GM19239 (cell line): ENCODE results near the gene RXRA.

Experiments used
- DNase-seq: peaks from one replicate; pipeline ENCODE4 v3.0.0; 2011; ENCODE audit warnings: low spot score; ENCODE audit not compliant: insufficient read length
- FAIRE-seq: peaks from 2 replicates; lab custom pipeline; 2011; peaks lifted over from hg19 to GRCh38; lab: Jason Lieb, UNC

The RXRA gene

DNA sequence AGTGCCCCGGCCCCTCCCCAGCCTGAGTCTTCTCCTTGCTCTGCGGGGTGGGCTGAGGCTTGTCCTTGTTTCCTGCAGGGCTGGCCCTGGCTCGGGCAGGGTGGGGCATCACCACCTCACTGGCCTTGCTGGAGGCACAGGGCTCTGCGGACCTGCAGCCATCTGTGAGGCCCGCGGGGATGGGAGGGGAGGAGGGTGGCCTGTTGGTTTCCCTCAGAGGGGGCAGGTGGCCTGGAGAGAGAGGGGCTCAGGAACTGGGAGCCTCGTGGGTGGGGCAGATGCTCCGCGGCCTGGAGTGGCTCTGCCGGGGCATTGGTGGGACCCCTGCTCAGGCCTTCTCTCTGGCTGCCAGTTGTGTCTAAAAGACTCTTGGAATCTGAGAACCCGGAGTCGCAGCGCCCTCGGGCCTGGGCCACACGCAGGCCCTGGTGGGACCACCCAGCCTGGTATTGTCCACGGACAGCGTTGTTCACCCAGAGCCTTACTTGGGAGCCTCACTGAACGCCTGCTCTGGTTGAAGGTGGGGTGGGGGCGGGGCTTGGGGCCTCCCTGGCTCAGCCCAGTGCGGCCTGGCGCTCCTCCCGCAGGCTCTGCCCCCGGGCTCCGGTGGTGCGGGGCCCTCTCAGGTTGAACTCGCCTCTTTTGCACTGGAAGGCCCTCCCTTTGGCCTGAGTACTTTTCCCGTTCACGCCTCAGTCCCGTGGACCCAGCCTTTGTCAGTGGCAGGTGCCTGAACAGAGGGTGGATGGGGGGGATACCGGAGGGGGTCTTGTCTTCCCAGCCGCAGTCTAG, 111.3 kb downstream of the RXRA start:
- no peak for FAIRE-seq
- no peak for DNase-seq

DNA sequence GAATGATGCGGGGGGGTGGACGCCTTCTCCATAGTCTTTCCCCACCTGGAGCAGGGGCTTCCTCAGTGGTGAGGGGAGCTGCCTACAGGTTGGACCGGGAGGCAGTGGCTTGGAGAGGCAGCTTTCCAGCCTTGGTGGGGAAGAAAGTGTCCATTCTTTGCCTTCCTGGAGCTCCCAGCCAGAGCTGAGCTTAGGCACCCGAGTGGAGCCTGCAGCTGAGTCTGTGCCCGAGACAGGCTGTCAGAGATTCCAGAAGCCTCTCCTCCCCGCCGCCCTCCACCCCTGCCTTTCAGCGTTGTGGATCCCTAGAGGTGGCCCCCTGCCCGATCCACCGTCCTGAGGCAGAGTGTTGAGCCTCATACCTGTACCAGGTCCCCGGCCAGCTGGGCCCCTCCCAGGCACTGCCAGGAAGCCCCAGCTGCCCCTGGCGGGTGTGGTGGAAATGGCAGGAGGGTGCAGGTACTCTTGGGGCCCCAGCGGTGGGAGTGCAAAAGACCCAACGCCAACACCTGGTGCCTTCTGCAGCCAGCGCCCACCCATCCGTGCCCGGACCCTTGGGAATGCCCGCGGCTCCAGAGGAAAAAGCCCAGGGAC, 112.0 kb downstream of the RXRA start:
- no peak for FAIRE-seq
- DNase-seq, result no peak

GRCh38 chr9:134439368-134439784, 113.1 kb downstream of the RXRA start:
- FAIRE-seq, result no peak
- no peak for DNase-seq

DNA sequence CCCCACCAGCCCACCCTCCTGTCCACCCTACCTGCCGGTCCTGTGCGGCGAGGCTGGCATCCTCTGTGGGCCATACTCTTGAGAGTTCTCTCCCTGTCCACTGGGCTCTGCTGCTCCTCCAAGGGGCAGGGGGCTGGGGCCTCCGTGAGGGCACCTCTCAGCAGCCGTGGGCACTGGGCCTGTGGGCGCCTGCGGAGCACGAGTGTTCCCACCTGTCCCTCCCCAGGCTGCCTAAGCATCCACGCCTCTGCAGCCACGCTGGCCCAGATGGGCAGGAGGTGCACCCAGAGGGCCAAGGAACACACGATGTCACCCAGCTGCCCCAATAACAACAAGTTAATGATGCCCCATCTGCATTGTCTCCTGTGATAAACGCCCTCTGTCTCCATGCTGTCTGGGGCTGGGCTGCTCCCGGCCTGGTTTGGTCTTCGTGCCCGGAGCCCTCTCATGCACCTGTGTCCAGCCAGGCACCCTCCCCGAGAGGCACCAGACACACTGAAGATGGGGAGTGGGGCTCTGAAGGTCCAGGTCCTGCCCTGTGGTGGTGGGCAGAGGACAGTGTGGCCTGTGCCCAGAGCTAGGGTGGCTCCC, 114.5 kb downstream of the RXRA start:
- DNase-seq, result no peak
- no peak for FAIRE-seq

- FAIRE-seq (no peak), DNase-seq (no peak)
Observed at GRCh38 chr9:134441227-134442084, 115.2 kb downstream of the RXRA start.

DNA sequence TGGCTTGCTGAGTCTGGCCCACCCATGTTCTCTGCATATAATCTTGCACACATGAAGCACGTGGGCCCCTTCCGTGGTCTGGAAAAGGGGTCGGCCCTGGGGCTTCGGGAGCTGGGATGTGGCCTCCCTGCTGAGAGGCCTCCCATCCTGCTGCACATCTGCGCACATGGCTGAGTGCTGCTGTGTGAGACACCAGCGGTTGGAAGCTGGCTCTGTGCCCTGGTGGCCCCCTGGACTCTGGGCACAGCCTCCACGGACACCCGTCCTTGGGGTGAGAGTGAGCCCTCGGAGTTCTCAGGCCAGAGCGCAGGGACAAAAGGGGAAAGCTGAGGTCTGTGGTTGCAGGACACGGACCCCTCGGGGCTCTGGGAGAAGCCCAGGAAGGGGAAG, 115.8 kb downstream of the RXRA start:
- FAIRE-seq, result no peak
- DNase-seq, result no peak

GRCh38 chr9:134442486-134443173, 116.4 kb downstream of the RXRA start:
- no peak for FAIRE-seq

DNA sequence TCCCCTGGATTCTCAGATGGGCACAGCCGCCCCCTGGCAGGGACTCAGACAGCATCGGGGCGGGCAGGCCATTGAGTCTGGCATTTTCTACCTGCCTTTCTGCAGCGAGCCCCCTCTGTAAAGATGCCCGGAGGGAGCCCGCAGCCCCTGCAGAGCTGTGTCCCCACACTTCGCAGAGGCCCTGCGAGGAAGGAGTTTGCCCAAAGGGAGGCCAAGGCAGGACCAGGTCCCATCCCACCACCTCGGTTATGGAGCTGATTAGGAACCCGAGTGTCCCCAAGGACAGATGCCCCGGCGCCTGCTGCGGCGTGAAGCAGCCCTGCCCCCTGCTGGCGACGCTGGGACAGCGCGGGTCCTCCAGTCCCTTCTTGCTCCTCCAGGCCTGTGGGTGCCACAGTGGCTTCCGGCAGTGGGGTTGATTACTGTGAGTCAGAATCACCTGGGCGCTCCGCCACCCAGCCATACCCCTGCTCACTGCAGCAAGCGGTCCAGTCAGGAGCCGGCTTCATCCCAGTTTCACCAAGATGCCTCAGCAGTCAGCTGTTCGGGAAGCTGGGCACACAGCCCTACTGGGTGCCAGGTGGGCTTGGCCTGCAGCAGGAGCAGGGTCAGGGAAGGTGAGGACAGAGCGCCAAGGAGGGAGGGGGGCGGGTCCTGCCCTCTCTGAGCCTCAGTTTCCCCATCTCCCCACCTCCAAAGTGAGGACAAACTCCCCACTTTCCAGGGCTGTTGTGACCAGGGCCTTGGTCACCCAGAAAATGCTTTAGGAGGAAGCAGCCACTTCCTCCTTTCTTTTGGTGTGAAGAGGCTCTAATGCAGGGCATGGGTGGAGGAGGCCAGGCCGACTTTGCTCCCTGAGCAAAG, 117.2 kb downstream of the RXRA start:
- peak; percentile 92 for FAIRE-seq

More at GRCh38 chr9:134442486-134443173, 116.4 kb downstream of the RXRA start:
- no peak for DNase-seq

DNA sequence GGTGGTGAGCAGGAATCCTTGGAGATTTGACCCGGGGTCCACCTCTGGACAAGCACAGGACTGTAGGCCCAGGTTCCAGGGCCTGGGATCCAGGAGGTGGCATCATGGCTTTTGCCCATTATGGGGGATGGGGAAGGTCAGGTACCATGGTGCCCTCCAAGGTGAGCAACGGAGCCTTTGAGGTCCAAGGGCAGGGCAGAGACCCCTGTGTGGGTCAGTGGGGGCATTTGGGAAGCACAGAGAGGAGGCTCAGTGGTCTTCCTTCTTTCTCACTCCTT, 117.7 kb downstream of the RXRA start:
- no peak for FAIRE-seq
- no peak for DNase-seq

More for the DNA sequence above, 117.2 kb downstream of the RXRA start:
- DNase-seq, result peak; percentile 99

DNA sequence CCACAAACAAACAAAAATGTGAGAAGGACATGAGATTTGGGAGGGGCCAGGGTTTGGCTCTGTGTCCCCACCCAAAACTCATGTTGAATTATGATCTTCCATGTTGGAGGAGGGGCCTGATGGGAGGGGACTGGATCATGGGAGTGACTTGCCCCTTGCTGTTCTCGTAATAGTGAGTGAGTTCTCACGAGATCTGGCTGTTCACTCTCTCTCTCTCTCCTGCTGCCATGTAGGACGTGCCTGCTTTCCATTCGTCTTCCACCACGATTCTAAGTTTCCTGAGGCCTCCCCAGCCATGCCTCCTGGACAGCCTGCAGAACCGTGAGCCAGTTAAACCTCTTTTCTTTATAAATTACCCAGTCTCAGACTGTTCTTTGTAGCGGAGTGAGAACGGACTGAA, 118.7 kb downstream of the RXRA start:
- no peak for DNase-seq
- no peak for FAIRE-seq

DNA sequence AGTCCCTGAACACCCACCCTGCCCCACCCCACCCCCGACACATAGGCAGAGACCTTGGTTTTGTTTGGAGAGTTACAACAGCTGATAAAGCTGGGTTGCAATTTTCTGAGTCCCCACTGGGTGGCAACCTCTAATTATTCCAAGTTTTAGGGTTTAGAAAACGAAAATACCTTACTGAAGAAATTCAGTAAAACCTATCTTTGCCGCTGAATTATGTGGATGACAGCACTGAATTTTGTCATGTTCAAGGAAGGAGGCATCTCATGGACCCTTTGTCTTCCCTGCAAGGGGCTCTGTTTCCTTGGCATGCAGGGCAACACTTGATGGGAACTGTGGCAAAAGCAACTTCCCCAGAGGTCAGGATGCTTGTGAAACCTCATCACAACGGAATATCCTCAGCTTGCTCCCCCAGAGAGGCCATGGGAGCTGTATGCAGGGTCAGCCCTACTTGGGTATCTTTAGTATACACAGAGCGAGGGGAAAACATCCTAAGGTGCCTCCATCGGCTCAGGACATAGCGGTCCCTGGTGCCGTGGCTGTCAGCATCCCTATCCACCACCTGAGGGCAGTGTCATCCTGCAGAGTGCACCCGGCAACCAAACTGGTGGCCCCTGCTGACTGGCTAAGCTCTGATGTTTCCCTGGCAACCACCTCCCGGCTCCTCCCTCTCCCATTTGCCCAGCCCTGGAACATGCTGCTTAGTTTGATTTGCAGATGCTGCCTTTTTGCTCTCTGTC, 123.1 kb downstream of the RXRA start:
- peak; percentile 90 for DNase-seq
- FAIRE-seq, result peak; percentile 88

DNA sequence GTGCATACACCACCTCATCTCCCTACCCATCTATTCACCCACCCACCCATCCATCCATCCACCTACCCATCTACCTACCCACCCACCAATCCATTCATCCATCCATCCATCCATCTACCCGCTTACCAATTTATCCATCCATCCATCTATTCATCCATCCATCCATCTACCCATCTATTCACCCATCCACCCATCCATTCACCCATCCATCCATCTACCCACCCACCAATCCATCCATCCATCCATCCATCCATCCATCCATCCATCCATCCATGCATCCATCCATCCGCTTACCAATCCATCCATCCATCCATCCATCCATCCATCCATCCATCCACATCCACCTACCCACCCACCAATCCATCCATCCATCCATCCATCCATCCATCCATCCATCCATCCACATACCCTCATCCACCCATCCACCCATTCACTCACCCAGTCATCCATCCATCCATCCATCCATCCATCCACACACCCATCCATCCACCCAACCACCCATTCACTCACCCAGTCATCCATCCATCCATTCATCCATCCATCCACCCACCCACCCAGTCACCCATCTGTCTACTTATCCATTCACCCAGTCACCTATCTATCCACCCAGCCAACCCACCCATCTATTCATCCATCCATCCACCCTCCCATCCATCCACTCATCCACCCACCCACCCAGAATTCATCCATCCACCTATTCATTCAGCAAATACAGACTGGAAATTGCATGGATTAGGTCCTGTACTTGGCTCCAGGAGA, 125.6 kb downstream of the RXRA start:
- no peak for DNase-seq
- FAIRE-seq, result no peak

- FAIRE-seq (no peak), DNase-seq (no peak)
Observed at GRCh38 chr9:134452728-134453127, 126.5 kb downstream of the RXRA start.

GRCh38 chr9:134453776-134454475, 127.7 kb downstream of the RXRA start:
- no peak for FAIRE-seq
- DNase-seq, result no peak

- FAIRE-seq (no peak), DNase-seq (no peak)
Observed at GRCh38 chr9:134454476-134454857, 128.2 kb downstream of the RXRA start.

DNA sequence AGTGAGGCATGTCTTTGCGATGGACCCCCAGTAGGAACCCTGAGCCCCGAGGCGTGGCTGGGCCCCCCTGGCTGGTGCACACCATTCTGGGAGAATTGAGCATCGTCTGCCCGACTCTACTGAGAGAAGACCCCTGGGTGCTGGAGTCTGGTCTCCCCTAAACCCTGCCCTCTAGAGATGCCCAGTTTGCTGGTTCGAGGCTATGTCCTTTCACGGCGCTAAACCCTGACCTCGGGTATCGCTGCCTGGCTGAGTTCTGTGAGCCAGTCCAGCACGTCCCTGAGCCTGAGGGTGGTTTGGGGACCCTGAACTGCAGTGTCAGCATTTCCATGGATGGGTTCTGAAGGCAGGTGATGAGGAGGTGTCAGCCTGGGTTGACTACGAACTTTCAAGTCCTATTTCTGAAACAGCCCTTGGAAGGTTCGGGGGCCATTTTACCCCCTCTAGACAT, 128.8 kb downstream of the RXRA start:
- no peak for DNase-seq
- no peak for FAIRE-seq

- DNase-seq (no peak), FAIRE-seq (no peak)
Observed at GRCh38 chr9:134455537-134455933, 129.3 kb downstream of the RXRA start.
